Measurements from ENCODE around the gene UBE2J2. TPM values are rescaled to one million over a fixed set of nuclear protein-coding genes. Genes with fewer than 3 reads are reported as not detected.

The UBE2J2 gene
- total and polyA plus RNA-seq, 2 of the 13 experiments (the other 11 are each of a cell fraction or from before 2014, with no cell fraction given): 25.4 to 29.4 TPM

- TF ChIP-seq ADNP (CRISPR knock-in tag; IDR thresholded peaks at IDR 0.05): no peak
- TF ChIP-seq RBFOX2 (IDR thresholded peaks at IDR 0.05; ENCODE audit: low read depth, low read length): 0 out of 2 replicates have a peak, but pooled peaks have one; percentile 2
- TF ChIP-seq SOX5 (CRISPR knock-in tag; IDR thresholded peaks at IDR 0.05; ENCODE audit: borderline replicate concordance): no peak
- no peaks in the 10 kb centered on the region for H3K27me3 ChIP-seq (ENCODE audit: control insufficient read depth in 1 of 2, insufficient read depth in 2 of 2, low read length in 2 of 2)
- no TSS peak for BruUV-seq (replicated peaks)
- H3K4me2 ChIP-seq (ENCODE audit: low read depth, low read length): no peak overlapping the region
- no peaks in the 10 kb centered on the region for H4K20me1 ChIP-seq (ENCODE audit: insufficient read depth, low read length)
- intact Hi-C loops (cut with micrococcal nuclease; ENCODE audit: unreplicated experiment): no loop called here
- no peak overlapping the region for H3K4me3 ChIP-seq (replicated peaks in 1 of 3; ENCODE audit: insufficient read depth in 1 of 3, low read depth in 2 of 3, low read length in 3 of 3)
- POLR2A ChIA-PET: no interaction called here
- H3K9me3 ChIP-seq (ENCODE audit: low read length): no peaks in the 10 kb centered on the region
- H3K9ac ChIP-seq (ENCODE audit: insufficient read depth, low read depth, low read length): no peak overlapping the region
- peaks cover 18 to 62% of the 10 kb centered on the region in 2 experiments for H3K36me3 ChIP-seq (replicated peaks in 1 of 2; ENCODE audit: control insufficient read depth in 1 of 2, insufficient read depth in 2 of 2, low read length in 2 of 2)
- no peaks in the 10 kb centered on the region for H3K4me1 ChIP-seq (ENCODE audit: insufficient read depth, low read length)
- H2AFZ ChIP-seq (ENCODE audit: low read length): no peak overlapping the region
- DNase-seq (ENCODE audit: low spot score) (no peak), ATAC-seq (no peak), FAIRE-seq (no peak)
- CTCF ChIA-PET (ENCODE audit: low intra/inter-chr PET ratio, low total read pairs): no interaction called here
- in situ Hi-C loops (cut with HindIII; ENCODE audit: extremely low pct_ligation_motif_present, low pct_unique_long_range_greater_than_20kb): no loop called here
- WGBS (ENCODE audit: low lambda C conversion rate): 97% methylated on average over 15 of the region's 17 CpGs
- no peaks in the 10 kb centered on the region for H3K79me2 ChIP-seq (ENCODE audit: insufficient read depth, low read length)
- no peak overlapping the region for H3K27ac ChIP-seq (ENCODE audit: extremely low read length, insufficient read depth, low read length)
These were observed 11.6 kb downstream of the UBE2J2 start for GRCh38 chr1:1262071-1262470.

- Histone ChIP-seq H3K79me2 (ENCODE audit: insufficient read depth, low read length) (no peaks in the 10 kb centered on the region), H3K9ac (ENCODE audit: insufficient read depth, low read depth, low read length) (no peak overlapping the region), H3K27ac (ENCODE audit: extremely low read length, insufficient read depth, low read length) (no peak overlapping the region), H4K20me1 (ENCODE audit: insufficient read depth, low read length) (no peaks in the 10 kb centered on the region), H3K9me3 (ENCODE audit: low read length) (no peaks in the 10 kb centered on the region), H3K36me3 (replicated peaks in 1 of 2; ENCODE audit: control insufficient read depth in 1 of 2, insufficient read depth in 2 of 2, low read length in 2 of 2) (peaks cover 18 to 66% of the 10 kb centered on the region in 2 experiments; a peak in 4 of 5 replicates), H3K27me3 (ENCODE audit: control insufficient read depth in 1 of 2, insufficient read depth in 2 of 2, low read length in 2 of 2) (no peaks in the 10 kb centered on the region), H3K4me2 (ENCODE audit: low read depth, low read length) (no peak overlapping the region), H3K4me3 (replicated peaks in 1 of 3; ENCODE audit: insufficient read depth in 1 of 3, low read depth in 2 of 3, low read length in 3 of 3) (no peak overlapping the region), H3K4me1 (ENCODE audit: insufficient read depth, low read length) (no peaks in the 10 kb centered on the region), H2AFZ (ENCODE audit: low read length) (no peak overlapping the region)
- in situ Hi-C loops (cut with HindIII; ENCODE audit: extremely low pct_ligation_motif_present, low pct_unique_long_range_greater_than_20kb) (no loop called here), intact Hi-C loops (cut with micrococcal nuclease; ENCODE audit: unreplicated experiment) (no loop called here)
- ATAC-seq (no peak), FAIRE-seq (no peak), DNase-seq (ENCODE audit: low spot score) (no peak)
- no TSS peak for BruUV-seq (replicated peaks)
- 97% methylated on average over 16 of the region's 16 CpGs for WGBS (ENCODE audit: low lambda C conversion rate)
- TF ChIP-seq ZNF276 (CRISPR knock-in tag; IDR thresholded peaks at IDR 0.05; ENCODE audit: low read depth) (no peak), MEIS1 (CRISPR knock-in tag; IDR thresholded peaks at IDR 0.05; ENCODE audit: borderline replicate concordance) (no peak), SSRP1 (CRISPR knock-in tag; IDR thresholded peaks at IDR 0.05) (no peak), ZNF530 (CRISPR knock-in tag; IDR thresholded peaks at IDR 0.05; ENCODE audit: low read depth) (no peak), KAT2B (IDR thresholded peaks at IDR 0.05; ENCODE audit: borderline replicate concordance, low read depth, low read length) (no peak), KLF6 (CRISPR knock-in tag; IDR thresholded peaks at IDR 0.05) (no peak), DBP (CRISPR knock-in tag; IDR thresholded peaks at IDR 0.05; ENCODE audit: not compliant biosample characterization) (no peak), SAP130 (CRISPR knock-in tag; IDR thresholded peaks at IDR 0.05; ENCODE audit: low read depth) (no peak), TARDBP (CRISPR knock-in tag; IDR thresholded peaks at IDR 0.05) (no peak), ZNF788 (CRISPR knock-in tag; IDR thresholded peaks at IDR 0.05; ENCODE audit: borderline replicate concordance) (no peak)
- CTCF ChIA-PET (ENCODE audit: low intra/inter-chr PET ratio, low total read pairs): no interaction called here
- POLR2A ChIA-PET: interaction anchor here (0.6 to 1.1 kb wide), 2 partner anchors 13 to 40 kb away, joined by 3 to 4 read pairs; partner anchors contain the start of gene UBE2J2
These were observed 12.7 kb downstream of the UBE2J2 start for GRCh38 chr1:1260843-1261560.

Data from HepG2 (cell line).